Ascending aorta (tissue), 2 donors: ENCODE results near the gene COMTD1. TPM values are rescaled to one million over a fixed set of nuclear protein-coding genes. Genes with fewer than 3 reads are reported as not detected.
"Not testable (repeated sequence)": the region's sequence is repeated elsewhere in the genome, so short reads cannot be mapped to it uniquely, and the experiment has no call there.

Experiments used
- DNase-seq, 2 donors: peaks; one replicate each; pipeline ENCODE4 v3.0.0-alpha.2; 2019; ENCODE audit warnings: low spot score in 2 of 2
- H3K27ac ChIP-seq, 2 donors: fragments of 200-600 bp; sonication (generic); one replicate each; pipeline ENCODE4 v1.5.1; 2016 to 2017; ENCODE audit warnings: mild to moderate bottlenecking in 1 of 2
- H3K27me3 ChIP-seq: fragments of 200-600 bp; sonication (generic); one replicate; pipeline ENCODE4 v1.5.1; 2017
- H3K36me3 ChIP-seq, 2 donors: fragments of 200-600 bp; sonication (generic); one replicate each; pipeline ENCODE4 v1.5.1; 2016
- H3K4me1 ChIP-seq, 2 donors: fragments of 200-600 bp; sonication (generic); one replicate each; pipeline ENCODE4 v1.5.1; 2016 to 2017; ENCODE audit warnings: mild to moderate bottlenecking in 1 of 2
- H3K4me3 ChIP-seq, 2 donors: fragments of 200-600 bp; sonication (generic); one replicate each; pipeline ENCODE4 v1.5.1; 2016 to 2017; ENCODE audit warnings: mild to moderate bottlenecking in 1 of 2
- H3K9me3 ChIP-seq, 2 donors: fragments of 200-600 bp; sonication (generic); one replicate each; pipeline ENCODE4 v1.5.1; 2016
- intact Hi-C: fragments of 100-400 bp; cut with DNase I; formaldehyde crosslinking; loops from one replicate; pipeline ENCODE4 v1.15.1; 2023
- total RNA-seq: library from RNA; depleted of rRNA; stranded (reverse); fragments of >200 nt; gene quantifications from one replicate; pipeline ENCODE4 v1.1.0, GENCODE V29; 2016
- TF ChIP-seq, protein P1 (sequence below), 3 experiments: fragments of 200-600 bp in 2 of 3; fragments of 450-650 bp in 1 of 3; sonication (generic) in 2 of 3; IDR thresholded peaks; one replicate each; pipeline ENCODE4 v1.5.1; 2016 to 2019; ENCODE audit warnings: antibody characterized with exemption in 3 of 3, mild to moderate bottlenecking in 1 of 3, moderate library complexity in 1 of 3

Gene COMTD1
- total RNA-seq, 1 donor from 2014 or later: 85.5 TPM

GRCh38 chr10:75191821-75192568 is 43.8 kb downstream of the COMTD1 start:
- H3K4me3 ChIP-seq: peak overlapping the region in 1 of 2 donors; percentile 32
- DNase-seq: peak in 1 of 2 donors; percentile 85
- intact Hi-C loops: no loop called here

DNA sequence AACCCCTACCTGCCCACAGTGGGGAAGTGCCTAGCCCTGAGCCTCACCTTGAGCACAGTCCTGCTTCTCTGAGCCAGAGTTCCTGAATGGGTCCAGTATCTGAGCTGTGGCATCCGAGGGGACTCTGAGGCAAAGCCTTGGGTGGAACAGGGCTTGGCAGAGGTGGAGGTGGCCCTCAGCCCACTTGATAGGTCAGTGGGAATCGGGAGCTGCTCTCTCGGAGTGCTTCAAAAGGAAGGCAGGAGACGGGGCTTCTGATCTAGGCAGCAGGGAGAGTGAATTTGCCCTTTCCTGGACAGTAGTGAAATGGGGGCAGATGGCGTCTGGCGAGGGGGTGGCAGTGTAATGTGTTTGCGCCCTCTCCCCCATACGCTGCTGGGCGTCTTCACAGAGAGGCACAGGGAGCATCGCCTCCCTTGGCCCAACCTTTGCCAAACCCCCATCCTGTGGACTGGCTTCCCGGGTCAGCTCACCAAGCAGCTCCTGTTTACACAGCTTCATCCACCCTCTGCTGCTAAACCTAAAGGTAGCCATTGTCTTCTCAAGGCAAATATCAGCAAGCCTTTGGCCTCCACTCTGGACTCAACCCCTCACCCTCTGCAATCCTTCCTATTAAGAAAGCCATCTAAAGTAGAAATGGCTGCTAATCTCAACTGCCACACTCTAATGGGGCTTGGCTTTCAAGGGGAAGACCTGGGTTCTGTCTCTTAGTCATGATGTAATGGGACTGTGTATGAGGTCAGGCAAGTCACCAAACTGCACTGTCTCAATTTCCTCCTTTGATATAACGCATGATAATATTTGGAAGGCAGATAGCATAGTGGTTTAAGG is 46.3 kb downstream of the COMTD1 start:
- Histone ChIP-seq H3K9me3 (no peaks in the 10 kb centered on the region), H3K36me3 (no peaks in the 10 kb centered on the region), H3K27me3 (no peaks in the 10 kb centered on the region), H3K27ac (no peak overlapping the region), H3K4me3 (no peak overlapping the region), H3K4me1 (peaks cover 0 to 8% of the 10 kb centered on the region in 2 donors)
- TF ChIP-seq, protein P1, sequence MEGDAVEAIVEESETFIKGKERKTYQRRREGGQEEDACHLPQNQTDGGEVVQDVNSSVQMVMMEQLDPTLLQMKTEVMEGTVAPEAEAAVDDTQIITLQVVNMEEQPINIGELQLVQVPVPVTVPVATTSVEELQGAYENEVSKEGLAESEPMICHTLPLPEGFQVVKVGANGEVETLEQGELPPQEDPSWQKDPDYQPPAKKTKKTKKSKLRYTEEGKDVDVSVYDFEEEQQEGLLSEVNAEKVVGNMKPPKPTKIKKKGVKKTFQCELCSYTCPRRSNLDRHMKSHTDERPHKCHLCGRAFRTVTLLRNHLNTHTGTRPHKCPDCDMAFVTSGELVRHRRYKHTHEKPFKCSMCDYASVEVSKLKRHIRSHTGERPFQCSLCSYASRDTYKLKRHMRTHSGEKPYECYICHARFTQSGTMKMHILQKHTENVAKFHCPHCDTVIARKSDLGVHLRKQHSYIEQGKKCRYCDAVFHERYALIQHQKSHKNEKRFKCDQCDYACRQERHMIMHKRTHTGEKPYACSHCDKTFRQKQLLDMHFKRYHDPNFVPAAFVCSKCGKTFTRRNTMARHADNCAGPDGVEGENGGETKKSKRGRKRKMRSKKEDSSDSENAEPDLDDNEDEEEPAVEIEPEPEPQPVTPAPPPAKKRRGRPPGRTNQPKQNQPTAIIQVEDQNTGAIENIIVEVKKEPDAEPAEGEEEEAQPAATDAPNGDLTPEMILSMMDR (IDR thresholded peaks at IDR 0.05): no peak
- intact Hi-C loops: loop anchor here (2.0 kb wide), 2 partner anchors 21 to 45 kb away; partner anchors contain the start of genes COMTD1 and VDAC2
- DNase-seq: no peak

More at GRCh38 chr10:75191821-75192568, 43.8 kb downstream of the COMTD1 start:
- H3K4me1 ChIP-seq: peaks cover 0 to 8% of the 10 kb centered on the region in 2 donors
- peak overlapping the region; percentile 43 to 53 for H3K27ac ChIP-seq
- H3K27me3 ChIP-seq: no peaks in the 10 kb centered on the region
- no peaks in the 10 kb centered on the region for H3K36me3 ChIP-seq
- TF ChIP-seq, protein P1 (IDR thresholded peaks at IDR 0.05): no peak
- H3K9me3 ChIP-seq: no peaks in the 10 kb centered on the region

GRCh38 chr10:75188522-75188921 is 47.2 kb downstream of the COMTD1 start:
- not testable (repeated sequence) for H3K4me3 ChIP-seq, H3K36me3 ChIP-seq, H3K9me3 ChIP-seq, H3K27me3 ChIP-seq, DNase-seq, H3K27ac ChIP-seq, H3K4me1 ChIP-seq
- intact Hi-C loops: loop anchor here (1.0 to 2.0 kb wide), 3 partner anchors 22 to 46 kb away; partner anchors contain the start of genes COMTD1 and VDAC2

GRCh38 chr10:75187961-75188426 is 47.8 kb downstream of the COMTD1 start:
- no peak overlapping the region for H3K4me3 ChIP-seq
- H3K27me3 ChIP-seq: no peaks in the 10 kb centered on the region
- no peaks in the 10 kb centered on the region for H3K9me3 ChIP-seq
- peaks cover 0 to 8% of the 10 kb centered on the region in 2 donors for H3K4me1 ChIP-seq
- DNase-seq: no peak
- intact Hi-C loops: loop anchor here (1.0 to 2.0 kb wide), 3 partner anchors 23 to 47 kb away; partner anchors contain the start of genes COMTD1 and VDAC2
- TF ChIP-seq, protein P1 (IDR thresholded peaks at IDR 0.05): peak; percentile 47 to 71 (median 55)
- H3K27ac ChIP-seq: no peak overlapping the region
- H3K36me3 ChIP-seq: no peaks in the 10 kb centered on the region

DNA sequence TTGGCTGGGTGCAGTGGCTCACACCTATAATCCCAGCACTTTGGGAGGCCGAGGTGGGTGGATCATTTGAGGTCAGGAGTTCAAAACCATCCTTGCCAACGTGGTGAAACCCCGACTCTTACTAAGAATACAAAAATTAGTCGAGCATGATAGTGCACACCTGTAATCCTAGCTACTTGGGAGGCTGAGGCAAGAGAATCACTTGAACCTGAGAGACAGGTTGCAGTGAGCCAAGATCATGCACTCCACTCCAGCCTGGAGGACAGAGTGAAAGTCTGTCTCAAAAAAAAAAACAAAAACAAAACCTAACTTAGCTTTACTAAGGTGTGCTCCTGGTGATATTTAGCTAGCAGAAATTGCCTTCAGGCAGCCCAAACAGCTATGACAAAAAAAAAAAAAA is 49.4 kb downstream of the COMTD1 start:
- TF ChIP-seq, protein P1 (IDR thresholded peaks at IDR 0.05): no peak

More for the DNA sequence above, 49.4 kb downstream of the COMTD1 start:
- Histone ChIP-seq H3K36me3 (no peaks in the 10 kb centered on the region), H3K4me3 (no peak overlapping the region), H3K4me1 (peaks cover 0 to under 1% of the 10 kb centered on the region in 2 donors), H3K27ac (no peak overlapping the region), H3K9me3 (no peaks in the 10 kb centered on the region), H3K27me3 (no peaks in the 10 kb centered on the region)
- no peak for DNase-seq
- intact Hi-C loops: no loop called here

Other genes with a start within 250 kb of the COMTD1 start
- gene SAMD8, start 124.3 kb downstream of the COMTD1 start, total RNA-seq: 16.5 TPM
- 14.4 TPM for gene VDAC2, start 25.2 kb downstream of the COMTD1 start, total RNA-seq
- 28.8 TPM for gene ZNF503, start 165.8 kb upstream of the COMTD1 start, total RNA-seq
- gene LRMDA, start 195.7 kb upstream of the COMTD1 start, total RNA-seq: 0.96 TPM